Suprapubic skin (tissue), 4 donors: Measurements from ENCODE around the gene RAPGEF3.

ENCODE experiments used
- CTCF ChIP-seq, 2 donors: fragments of 200-600 bp in 1 of 2; fragments of 450-650 bp in 1 of 2; sonication (generic) in 1 of 2; IDR thresholded peaks; one replicate each; pipeline ENCODE4 v1.5.1; 2016 to 2019; ENCODE audit warnings: antibody characterized with exemption in 2 of 2, mild to moderate bottlenecking in 1 of 2, moderate library complexity in 1 of 2
- EP300 ChIP-seq: sonication (generic); formaldehyde crosslinking; IDR thresholded peaks from one replicate; pipeline ENCODE4 v1.6.1; 2017; ENCODE audit warnings: antibody characterized with exemption
- POLR2A ChIP-seq, 2 donors: fragments of 450-650 bp; IDR thresholded peaks; one replicate each; pipeline ENCODE4 v1.6.1; 2017; ENCODE audit warnings: antibody characterized with exemption in 2 of 2, mild to moderate bottlenecking in 2 of 2, moderate library complexity in 2 of 2
- POLR2AphosphoS5 ChIP-seq, 3 donors: sonication (generic); formaldehyde crosslinking; IDR thresholded peaks; one replicate each; pipeline ENCODE4 v1.6.1; 2017; ENCODE audit warnings: antibody characterized with exemption in 3 of 3

- TF ChIP-seq EP300 (no peak), CTCF (IDR thresholded peaks at IDR 0.05) (no peak), POLR2A (IDR thresholded peaks at IDR 0.05) (no peak), POLR2AphosphoS5 (IDR thresholded peaks at IDR 0.05) (no peak)
Measured at GRCh38 chr12:47689215-47689614, 69.5 kb downstream of the RAPGEF3 start.
